Lung (tissue), 12 donors: ENCODE data around the gene PHIP. TPM values are rescaled to one million over a fixed set of nuclear protein-coding genes. Genes with fewer than 3 reads are reported as not detected.

Experiments
- ATAC-seq: fragments of 200-7000 bp; cut with Tn5 transposase; one replicate; pipeline ENCODE4 v1.9.1; 2020; ENCODE audit warnings: moderate number of reproducible peaks; ENCODE audit not compliant: insufficient read depth, low FRiP score
- DNase-seq, 3 donors: peaks; one replicate each; pipeline ENCODE4 v3.0.0-alpha.2; 2013 to 2017
- H3K27ac ChIP-seq, 2 donors: one replicate each; pipeline ENCODE4 v1.5.1; 2013; ENCODE audit warnings: mild to moderate bottlenecking in 2 of 2, moderate library complexity in 2 of 2, control low read depth in 1 of 2, inconsistent platforms in 1 of 2, low read depth in 1 of 2, low read length in 1 of 2
- H3K27me3 ChIP-seq, 3 donors: one replicate each; pipeline ENCODE4 v1.5.1; 2013; ENCODE audit warnings: low read length in 2 of 3; ENCODE audit not compliant: control insufficient read depth in 3 of 3, insufficient read depth in 3 of 3
- H3K36me3 ChIP-seq, 4 donors: one replicate each; pipeline ENCODE4 v1.5.1; 2013; ENCODE audit warnings: low read length in 4 of 4, mild to moderate bottlenecking in 1 of 4, moderate library complexity in 1 of 4; ENCODE audit not compliant: control insufficient read depth in 4 of 4, insufficient read depth in 4 of 4
- H3K4me1 ChIP-seq, 5 donors: one replicate each; pipeline ENCODE4 v1.5.1; 2013; ENCODE audit warnings: low read length in 5 of 5, mild to moderate bottlenecking in 2 of 5, moderate library complexity in 1 of 5; ENCODE audit not compliant: control insufficient read depth in 5 of 5, insufficient read depth in 5 of 5
- H3K4me3 ChIP-seq: one replicate; pipeline ENCODE4 v1.5.1; 2013; ENCODE audit warnings: mild to moderate bottlenecking, control low read depth, moderate library complexity
- H3K9ac ChIP-seq, 2 donors: one replicate each; pipeline ENCODE4 v1.5.1; 2013; ENCODE audit warnings: low read length in 2 of 2, control low read depth in 1 of 2; ENCODE audit not compliant: insufficient read depth in 1 of 2
- H3K9me3 ChIP-seq, 4 donors: one replicate each; pipeline ENCODE4 v1.5.1; 2013; ENCODE audit warnings: low read length in 3 of 4, mild to moderate bottlenecking in 1 of 4, moderate library complexity in 1 of 4; ENCODE audit not compliant: control insufficient read depth in 4 of 4, insufficient read depth in 3 of 4
- CTCF ChIP-seq: IDR thresholded peaks from 2 replicates; pipeline ENCODE4 v1.5.1; 2012; ENCODE audit warnings: mild to moderate bottlenecking; ENCODE audit errors: control extremely low read depth, extremely low read depth
- whole genome bisulfite sequencing, 2 donors: extraction: QIAGEN DNeasy Blood & Tissue Kit; methylation state at CpG; one replicate each; pipeline ENCODE4 v1.1.7; 2013; 5-methylcytosine and 5-hydroxymethylcytosine counted together
- polyA plus RNA-seq, 2 donors: library from polyadenylated mRNA; stranded (reverse); fragments of 200-250 nt; gene quantifications; one replicate each; pipeline ENCODE4 v1.2.1, GENCODE V29; 2013
- total RNA-seq, 2 donors: library from RNA; depleted of rRNA in 1 of 2; stranded (reverse); fragments of >200 nt in 1 of 2; gene quantifications; one replicate each; pipeline ENCODE4 v1.2.1, GENCODE V29; 2014 to 2021
- donor health status: control.
- donor health status: control.
- donor health status: Bipolar disorder and iron deficiency.
- donor health status: healthy.
- donor health status: DM: yes; HTN: yes; CAD: no.

Gene PHIP
- total and polyA plus RNA-seq, 4 donors = 7.0 to 125 (median 19.1) TPM

DNA sequence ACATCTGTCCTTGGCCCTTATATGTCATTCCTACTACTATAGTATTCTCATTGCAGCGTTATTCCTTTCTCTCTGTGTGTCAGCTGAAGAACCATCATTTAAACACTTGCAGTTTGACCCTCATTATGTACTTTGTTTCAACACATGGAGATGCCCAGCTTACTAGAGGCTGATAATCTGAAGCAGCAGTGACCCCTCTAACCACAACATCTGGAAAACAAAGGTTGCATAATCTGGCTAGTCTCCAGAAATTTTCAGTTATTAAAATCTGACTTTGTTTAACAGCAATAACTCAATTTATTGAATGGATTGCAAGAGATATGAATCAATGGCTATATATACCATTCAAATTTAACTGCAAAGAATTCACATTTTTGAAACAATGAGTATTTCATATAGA is 6.6 kb upstream of the PHIP start:
- no peak overlapping the region for H3K9ac ChIP-seq
- H3K9me3 ChIP-seq = no peaks in the 10 kb centered on the region
- ATAC-seq = no peak
- no peak overlapping the region for H3K4me3 ChIP-seq
- no peaks in the 10 kb centered on the region for H3K27me3 ChIP-seq
- no peaks in the 10 kb centered on the region for H3K36me3 ChIP-seq
- DNase-seq = peak in 1 of 3 donors; percentile 54
- no peak for TF ChIP-seq CTCF
- H3K27ac ChIP-seq = no peak overlapping the region
- 45 to 61% methylated on average over 1 of the region's 1 CpG for WGBS, 2 donors
- peaks cover 0 to 11% (median 0%) of the 10 kb centered on the region in 5 donors for H3K4me1 ChIP-seq

DNA sequence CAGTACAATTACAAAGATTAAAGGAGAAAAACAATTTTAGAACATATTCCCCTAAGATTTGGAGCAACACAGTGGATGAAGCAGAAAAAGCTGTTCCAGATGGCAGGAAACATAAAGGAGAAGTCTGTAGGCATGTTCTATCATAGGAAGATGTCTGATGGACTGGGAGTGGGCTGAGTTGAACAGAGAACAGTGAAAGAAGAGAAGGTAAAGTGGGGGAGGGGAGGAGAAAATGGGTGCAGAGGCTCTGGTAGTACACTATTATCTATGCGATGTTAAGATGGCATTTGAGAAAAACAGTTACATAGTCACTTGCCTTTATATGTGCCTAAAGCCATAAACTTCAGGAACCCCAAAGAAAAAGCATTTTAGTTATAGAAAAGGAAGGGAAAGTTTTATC is 4.2 kb upstream of the PHIP start:
- TF ChIP-seq CTCF = no peak
- Histone ChIP-seq H3K27ac (no peak overlapping the region), H3K9ac (no peak overlapping the region), H3K4me3 (no peak overlapping the region), H3K27me3 (no peaks in the 10 kb centered on the region), H3K9me3 (no peaks in the 10 kb centered on the region), H3K36me3 (peaks cover 0 to 3% (median 0%) of the 10 kb centered on the region in 4 donors), H3K4me1 (peaks cover 0 to 15% (median 0%) of the 10 kb centered on the region in 5 donors)
- ATAC-seq = no peak
- no peak for DNase-seq
- WGBS, 2 donors = 89 to 91% methylated on average over 1 of the region's 1 CpG

DNA sequence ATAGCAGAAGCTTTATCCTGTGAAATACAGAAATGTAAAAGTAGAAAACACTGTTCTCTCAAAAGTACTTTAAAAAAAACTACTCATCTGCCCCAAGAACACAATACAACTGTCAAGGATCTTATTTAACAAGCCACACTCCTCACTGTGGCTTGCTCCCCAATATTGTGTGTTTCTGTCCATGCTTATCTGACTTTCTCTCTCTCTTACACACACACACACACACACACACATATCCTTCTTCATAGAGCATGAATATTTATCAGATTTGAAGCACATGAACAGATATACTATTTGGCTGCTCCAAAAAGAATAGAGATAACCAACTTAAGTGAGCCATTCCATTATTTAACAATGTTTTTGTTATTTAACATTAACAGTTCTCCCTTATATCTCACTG is 3.6 kb upstream of the PHIP start:
- H3K36me3 ChIP-seq = peaks cover 0 to 3% (median 0%) of the 10 kb centered on the region in 4 donors
- peaks cover 0 to 15% (median 0%) of the 10 kb centered on the region in 5 donors for H3K4me1 ChIP-seq
- H3K4me3 ChIP-seq = no peak overlapping the region
- DNase-seq (no peak), ATAC-seq (no peak)
- H3K9ac ChIP-seq = no peak overlapping the region
- H3K27ac ChIP-seq = no peak overlapping the region
- no peaks in the 10 kb centered on the region for H3K27me3 ChIP-seq
- no peak for TF ChIP-seq CTCF
- no peaks in the 10 kb centered on the region for H3K9me3 ChIP-seq

- H3K36me3 ChIP-seq = peaks cover 0 to 3% (median 0%) of the 10 kb centered on the region in 4 donors
- H3K4me3 ChIP-seq = no peak overlapping the region
- DNase-seq (peak; percentile 17 to 68 (median 67)), ATAC-seq (no peak)
- no peaks in the 10 kb centered on the region for H3K27me3 ChIP-seq
- WGBS, 2 donors = 36 to 39% methylated on average over 2 of the region's 2 CpGs
- peaks cover 0 to 32% (median 4%) of the 10 kb centered on the region in 5 donors for H3K4me1 ChIP-seq
- peak overlapping the region in 1 of 2 donors; percentile 99 for H3K9ac ChIP-seq
- H3K27ac ChIP-seq = no peak overlapping the region
- H3K9me3 ChIP-seq = no peaks in the 10 kb centered on the region
- no peak for TF ChIP-seq CTCF
Measured at GRCh38 chr6:79079561-79080041, 1.5 kb upstream of the PHIP start.
